Sigmoid colon (tissue), 7 donors: ENCODE results near the gene CDCP1. TPM values are rescaled to one million over a fixed set of nuclear protein-coding genes. Genes with fewer than 3 reads are reported as not detected.

Source experiments
- DNase-seq: peaks from one replicate; pipeline ENCODE4 v3.0.0-alpha.2; 2019
- H3K27ac ChIP-seq, 4 donors: fragments of 200-600 bp; sonication (generic); one replicate each; pipeline ENCODE4 v1.5.1; 2016 to 2019; ENCODE audit warnings: mild to moderate bottlenecking in 1 of 4
- H3K27me3 ChIP-seq, 3 donors: fragments of 200-600 bp; sonication (generic); one replicate each; pipeline ENCODE4 v1.5.1; 2019; ENCODE audit warnings: mild to moderate bottlenecking in 1 of 3
- H3K36me3 ChIP-seq, 4 donors: fragments of 200-600 bp; sonication (generic); one replicate each; pipeline ENCODE4 v1.5.1; 2016 to 2019
- H3K4me1 ChIP-seq, 4 donors: fragments of 200-600 bp; sonication (generic); one replicate each; pipeline ENCODE4 v1.5.1; 2017 to 2019
- H3K4me3 ChIP-seq, 4 donors: fragments of 200-600 bp; sonication (generic); one replicate each; pipeline ENCODE4 v1.5.1; 2017 to 2019; ENCODE audit warnings: mild to moderate bottlenecking in 2 of 4, moderate library complexity in 1 of 4
- H3K9me3 ChIP-seq, 4 donors: fragments of 200-600 bp in 3 of 4; sonication (generic) in 3 of 4; one replicate each; pipeline versions ENCODE4 v1.5.1 to v1.6.1; 2013 to 2019
- CTCF ChIP-seq, 4 experiments: fragments of 450-650 bp in 3 of 4; fragments of 200-600 bp in 1 of 4; IDR thresholded peaks; one replicate each; pipeline ENCODE4 v1.5.1; 2016 to 2019; ENCODE audit warnings: antibody characterized with exemption in 4 of 4, mild to moderate bottlenecking in 3 of 4, moderate library complexity in 2 of 4
- EP300 ChIP-seq, 4 donors: sonication (generic); formaldehyde crosslinking; IDR thresholded peaks; one replicate each; pipeline ENCODE4 v1.6.1; 2017; ENCODE audit warnings: antibody characterized with exemption in 4 of 4
- POLR2A ChIP-seq, 2 donors: fragments of 450-650 bp; IDR thresholded peaks; one replicate each; pipeline ENCODE4 v1.6.1; 2016; ENCODE audit warnings: antibody characterized with exemption in 2 of 2, mild to moderate bottlenecking in 2 of 2, moderate library complexity in 2 of 2
- POLR2AphosphoS5 ChIP-seq, 4 donors: sonication (generic); formaldehyde crosslinking; IDR thresholded peaks; one replicate each; pipeline ENCODE4 v1.6.1; 2017; ENCODE audit warnings: antibody characterized with exemption in 4 of 4
- WGBS, 2 donors: extraction: QIAGEN DNeasy Blood & Tissue Kit; methylation state at CpG; one replicate each; pipeline ENCODE4 v1.1.7; 2013; 5-methylcytosine and 5-hydroxymethylcytosine counted together
- intact Hi-C: fragments of 100-400 bp; cut with DNase I; formaldehyde crosslinking; loops from one replicate; pipeline ENCODE4 v1.15.1; 2023
- polyA plus RNA-seq, 3 donors: library from polyadenylated mRNA; stranded (reverse); fragments of 200-250 nt; gene quantifications; one replicate each; pipeline ENCODE4 v1.2.3, GENCODE V29; 2013
- total RNA-seq, 4 donors: library from RNA; depleted of rRNA; stranded (reverse); fragments of >200 nt; gene quantifications; one replicate each; pipeline ENCODE4 v1.1.0, GENCODE V29; 2016
- donor health status: healthy with polysubstance abuse.
- donor health status: Bipolar disorder and iron deficiency.
- donor health status: healthy.

Gene CDCP1
- total and polyA plus RNA-seq, 7 donors: 0.71 to 35.2 (median 1.2) TPM

DNA sequence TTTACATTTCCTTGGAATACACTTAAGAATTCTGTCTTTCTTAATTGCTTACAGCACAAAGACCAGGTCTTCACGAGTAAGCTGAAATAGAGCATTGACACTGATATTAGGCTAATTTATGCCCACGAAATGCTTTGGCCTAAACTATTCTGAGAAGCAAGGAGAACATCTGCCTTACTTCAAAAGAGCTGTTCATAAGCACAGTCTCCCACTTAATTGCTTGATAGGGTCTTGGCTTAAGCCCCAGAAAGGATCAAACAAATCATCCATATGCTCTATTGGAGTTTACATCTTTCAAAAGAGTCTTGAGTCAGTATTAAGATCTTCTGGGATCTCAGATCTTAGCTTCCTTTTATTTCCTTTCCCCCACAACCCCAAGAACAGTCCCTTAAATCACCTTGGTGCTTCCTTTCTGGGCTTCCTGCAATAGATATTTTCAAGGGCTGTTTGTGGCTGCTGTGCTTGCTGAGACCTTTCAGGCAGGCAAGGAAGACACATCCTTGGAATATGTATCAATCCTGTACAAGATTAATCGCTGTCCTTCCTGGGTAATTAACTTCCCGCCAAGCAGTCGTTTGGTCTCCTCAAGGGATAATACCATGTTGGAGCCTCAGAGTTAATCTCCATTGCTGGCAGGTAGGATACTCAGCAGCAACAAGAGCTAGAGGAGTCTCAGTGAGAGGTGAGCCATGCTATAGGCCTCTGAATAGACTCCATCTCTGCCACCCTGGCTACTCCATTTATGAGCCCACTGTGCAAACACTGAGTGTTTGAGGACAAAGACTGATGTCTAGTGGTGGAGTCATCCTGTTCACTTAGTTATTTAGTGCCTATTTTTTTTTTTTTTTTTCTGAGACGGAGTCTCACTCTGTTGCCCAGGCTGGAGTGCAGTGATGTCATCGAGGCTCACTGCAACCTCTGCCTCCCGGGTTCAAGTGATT is 42.8 kb upstream of the CDCP1 start:
- WGBS, 2 donors: 70 to 76% methylated on average over 8 of the region's 8 CpGs
- H3K36me3 ChIP-seq: no peaks in the 10 kb centered on the region
- H3K9me3 ChIP-seq: no peaks in the 10 kb centered on the region
- H3K4me3 ChIP-seq: no peak overlapping the region
- H3K4me1 ChIP-seq: peaks cover 0 to 25% (median 17%) of the 10 kb centered on the region in 4 donors
- intact Hi-C loops: loop anchor here (5.0 kb wide), 1 partner anchor 77 kb away; no protein-coding TSS in a partner anchor
- TF ChIP-seq CTCF (IDR thresholded peaks at IDR 0.05): no peak
- peak in 3 of 4 donors; percentile 43 to 92 (median 83) for TF ChIP-seq POLR2AphosphoS5 (IDR thresholded peaks at IDR 0.05)
- TF ChIP-seq POLR2A (IDR thresholded peaks at IDR 0.05): no peak
- peak in 2 of 4 donors; percentile 17 to 53 for TF ChIP-seq EP300 (IDR thresholded peaks at IDR 0.05)
- H3K27me3 ChIP-seq: no peaks in the 10 kb centered on the region
- DNase-seq: no peak
- peak overlapping the region in 3 of 4 donors; percentile 60 to 74 (median 63) for H3K27ac ChIP-seq

- intact Hi-C loops: loop anchor here (5.0 kb wide), 1 partner anchor 75 kb away; no protein-coding TSS in a partner anchor
- TF ChIP-seq CTCF (IDR thresholded peaks at IDR 0.05) (no peak), EP300 (IDR thresholded peaks at IDR 0.05) (no peak), POLR2A (IDR thresholded peaks at IDR 0.05) (no peak), POLR2AphosphoS5 (IDR thresholded peaks at IDR 0.05) (no peak)
- DNase-seq: no peak
- Histone ChIP-seq H3K4me1 (peaks cover 0 to 38% (median 29%) of the 10 kb centered on the region in 4 donors), H3K4me3 (no peak overlapping the region), H3K27me3 (no peaks in the 10 kb centered on the region), H3K36me3 (no peaks in the 10 kb centered on the region), H3K9me3 (no peaks in the 10 kb centered on the region), H3K27ac (peak overlapping the region in 2 of 4 donors; percentile 2 to 63)
- 78% methylated on average over 3 of the region's 3 CpGs for WGBS, 2 donors
Measured at GRCh38 chr3:45187694-45188141, 41.5 kb upstream of the CDCP1 start.

GRCh38 chr3:45186871-45187270 is 40.7 kb upstream of the CDCP1 start:
- Histone ChIP-seq H3K4me1 (peaks cover 0 to 38% (median 32%) of the 10 kb centered on the region in 4 donors), H3K27me3 (no peaks in the 10 kb centered on the region), H3K4me3 (no peak overlapping the region), H3K27ac (no peak overlapping the region), H3K9me3 (no peaks in the 10 kb centered on the region), H3K36me3 (no peaks in the 10 kb centered on the region)
- peak; percentile 42 for DNase-seq
- WGBS, 2 donors: 96 to 98% methylated on average over 6 of the region's 6 CpGs
- TF ChIP-seq CTCF (IDR thresholded peaks at IDR 0.05) (no peak), EP300 (IDR thresholded peaks at IDR 0.05) (no peak), POLR2AphosphoS5 (IDR thresholded peaks at IDR 0.05) (no peak), POLR2A (IDR thresholded peaks at IDR 0.05) (no peak)
- intact Hi-C loops: loop anchor here (5.0 kb wide), 1 partner anchor 75 kb away; no protein-coding TSS in a partner anchor

- WGBS, 2 donors: 93 to 95% methylated on average over 5 of the region's 5 CpGs
- intact Hi-C loops: loop anchor here (5.0 kb wide), 1 partner anchor 73 kb away; no protein-coding TSS in a partner anchor
- H3K4me1 ChIP-seq: peaks cover 0 to 50% (median 44%) of the 10 kb centered on the region in 4 donors
- no peaks in the 10 kb centered on the region for H3K9me3 ChIP-seq
- H3K27me3 ChIP-seq: no peaks in the 10 kb centered on the region
- H3K27ac ChIP-seq: no peak overlapping the region
- no peak for TF ChIP-seq POLR2A (IDR thresholded peaks at IDR 0.05)
- no peak for TF ChIP-seq EP300 (IDR thresholded peaks at IDR 0.05)
- no peak for TF ChIP-seq CTCF (IDR thresholded peaks at IDR 0.05)
- TF ChIP-seq POLR2AphosphoS5 (IDR thresholded peaks at IDR 0.05): no peak
- no peak for DNase-seq
- H3K4me3 ChIP-seq: no peak overlapping the region
- H3K36me3 ChIP-seq: no peaks in the 10 kb centered on the region
Measured at GRCh38 chr3:45185461-45185860, 39.3 kb upstream of the CDCP1 start.
